ENCODE data around the gene SACM1L.

Gene SACM1L

GRCh38 chr3:45642731-45643152 lies 46.5 kb upstream of the SACM1L start:
- Histone ChIP-seq H3K79me2 (ENCODE audit: control insufficient read depth, insufficient read depth, low read length, poor library complexity) (peaks cover 3% of the 10 kb centered on the region), H3K14ac (ENCODE audit: low read length) (no peak overlapping the region), H3K4me3 (ENCODE audit: low read depth, low read length) (no peak overlapping the region), H3K27ac (ENCODE audit: low read depth, low read length) (no peak overlapping the region), H3K9me3 (ENCODE audit: insufficient read depth, low read depth, low read length) (no peaks in the 10 kb centered on the region), H3K23ac (ENCODE audit: low read length) (no peak overlapping the region), H3K4ac (ENCODE audit: low read depth, low read length) (no peak overlapping the region), H3K79me1 (ENCODE audit: low read length) (peaks cover 2% of the 10 kb centered on the region), H3K27me3 (ENCODE audit: insufficient read depth, low read length) (no peaks in the 10 kb centered on the region), H3K9ac (ENCODE audit: low read length) (no peak overlapping the region), H2AK5ac (ENCODE audit: low read length) (no peak overlapping the region), H2AFZ (ENCODE audit: insufficient read depth, low read length, poor library complexity) (no peak overlapping the region), H3K4me2 (ENCODE audit: low read length) (no peak overlapping the region), H4K8ac (ENCODE audit: low read depth, low read length) (no peak overlapping the region), H2BK5ac (ENCODE audit: low read depth, low read length, poor library complexity) (no peak overlapping the region), H3K36me3 (ENCODE audit: control insufficient read depth in 1 of 2, insufficient read depth in 2 of 2, low read length in 2 of 2) (peaks cover 0 to 3% of the 10 kb centered on the region in 2 experiments), H2BK12ac (ENCODE audit: low read length) (no peak overlapping the region), H4K12ac (ENCODE audit: low read depth, low read length) (no peak overlapping the region), H4K91ac (ENCODE audit: low read depth, low read length) (no peak overlapping the region), H3K4me1 (ENCODE audit: control insufficient read depth in 1 of 2, insufficient read depth in 2 of 2, low read length in 2 of 2) (peaks cover 11 to 12% of the 10 kb centered on the region in 2 experiments), H2BK120ac (ENCODE audit: insufficient read depth, low read length, poor library complexity) (no peak overlapping the region), H3K18ac (ENCODE audit: low read length) (no peak overlapping the region)
- DNase-seq = no peak
- no CpG with 5 or more reads among the region's 6 CpGs for WGBS (ENCODE audit: extremely low coverage, insufficient coverage, insufficient read length)

GRCh38 chr3:45644063-45644790 lies 45.0 kb upstream of the SACM1L start:
- no peak overlapping the region for H3K27ac ChIP-seq (ENCODE audit: low read depth, low read length)
- no peak for DNase-seq
- H2BK12ac ChIP-seq (ENCODE audit: low read length) = no peak overlapping the region
- no peak overlapping the region for H4K8ac ChIP-seq (ENCODE audit: low read depth, low read length)
- H3K36me3 ChIP-seq (ENCODE audit: control insufficient read depth in 1 of 2, insufficient read depth in 2 of 2, low read length in 2 of 2) = peaks cover 0 to 3% of the 10 kb centered on the region in 2 experiments
- H3K9ac ChIP-seq (ENCODE audit: low read length) = no peak overlapping the region
- no peak overlapping the region for H3K14ac ChIP-seq (ENCODE audit: low read length)
- no peak overlapping the region for H2AFZ ChIP-seq (ENCODE audit: insufficient read depth, low read length, poor library complexity)
- no peak overlapping the region for H3K4me2 ChIP-seq (ENCODE audit: low read length)
- no peak overlapping the region for H3K23ac ChIP-seq (ENCODE audit: low read length)
- WGBS (ENCODE audit: extremely low coverage, insufficient coverage, insufficient read length) = no CpG with 5 or more reads among the region's 11 CpGs
- no peaks in the 10 kb centered on the region for H3K9me3 ChIP-seq (ENCODE audit: insufficient read depth, low read depth, low read length)
- peaks cover 2% of the 10 kb centered on the region for H3K79me1 ChIP-seq (ENCODE audit: low read length)
- no peak overlapping the region for H3K18ac ChIP-seq (ENCODE audit: low read length)
- no peak overlapping the region for H4K91ac ChIP-seq (ENCODE audit: low read depth, low read length)
- H3K4ac ChIP-seq (ENCODE audit: low read depth, low read length) = no peak overlapping the region
- H3K4me3 ChIP-seq (ENCODE audit: low read depth, low read length) = no peak overlapping the region
- H2AK5ac ChIP-seq (ENCODE audit: low read length) = no peak overlapping the region
- peaks cover 9 to 10% of the 10 kb centered on the region in 2 experiments for H3K4me1 ChIP-seq (ENCODE audit: control insufficient read depth in 1 of 2, insufficient read depth in 2 of 2, low read length in 2 of 2)
- H3K79me2 ChIP-seq (ENCODE audit: control insufficient read depth, insufficient read depth, low read length, poor library complexity) = peaks cover 3% of the 10 kb centered on the region
- no peak overlapping the region for H2BK120ac ChIP-seq (ENCODE audit: insufficient read depth, low read length, poor library complexity)
- H2BK5ac ChIP-seq (ENCODE audit: low read depth, low read length, poor library complexity) = no peak overlapping the region
- H4K12ac ChIP-seq (ENCODE audit: low read depth, low read length) = no peak overlapping the region
- no peaks in the 10 kb centered on the region for H3K27me3 ChIP-seq (ENCODE audit: insufficient read depth, low read length)

- Histone ChIP-seq H3K36me3 (ENCODE audit: control insufficient read depth in 1 of 2, insufficient read depth in 2 of 2, low read length in 2 of 2) (peaks cover 0 to 3% of the 10 kb centered on the region in 2 experiments), H2BK5ac (ENCODE audit: low read depth, low read length, poor library complexity) (no peak overlapping the region), H3K9ac (ENCODE audit: low read length) (no peak overlapping the region), H3K79me1 (ENCODE audit: low read length) (peaks cover 2% of the 10 kb centered on the region), H3K14ac (ENCODE audit: low read length) (no peak overlapping the region), H3K23ac (ENCODE audit: low read length) (no peak overlapping the region), H2BK120ac (ENCODE audit: insufficient read depth, low read length, poor library complexity) (no peak overlapping the region), H3K4me3 (ENCODE audit: low read depth, low read length) (no peak overlapping the region), H3K27ac (ENCODE audit: low read depth, low read length) (peak overlapping the region; percentile 12), H3K4me1 (ENCODE audit: control insufficient read depth in 1 of 2, insufficient read depth in 2 of 2, low read length in 2 of 2) (peaks cover 9 to 10% of the 10 kb centered on the region in 2 experiments), H2AK5ac (ENCODE audit: low read length) (no peak overlapping the region), H4K12ac (ENCODE audit: low read depth, low read length) (no peak overlapping the region), H3K27me3 (ENCODE audit: insufficient read depth, low read length) (no peaks in the 10 kb centered on the region), H4K8ac (ENCODE audit: low read depth, low read length) (no peak overlapping the region), H4K91ac (ENCODE audit: low read depth, low read length) (no peak overlapping the region), H2BK12ac (ENCODE audit: low read length) (no peak overlapping the region), H3K9me3 (ENCODE audit: insufficient read depth, low read depth, low read length) (no peaks in the 10 kb centered on the region), H3K18ac (ENCODE audit: low read length) (no peak overlapping the region), H3K4me2 (ENCODE audit: low read length) (no peak overlapping the region), H3K79me2 (ENCODE audit: control insufficient read depth, insufficient read depth, low read length, poor library complexity) (peaks cover 3% of the 10 kb centered on the region), H3K4ac (ENCODE audit: low read depth, low read length) (no peak overlapping the region), H2AFZ (ENCODE audit: insufficient read depth, low read length, poor library complexity) (no peak overlapping the region)
- DNase-seq = peak; percentile 79 to 86
- no CpG with 5 or more reads among the region's 5 CpGs for WGBS (ENCODE audit: extremely low coverage, insufficient coverage, insufficient read length)
Observed at GRCh38 chr3:45644791-45645201, 44.4 kb upstream of the SACM1L start.

- Histone ChIP-seq H3K79me1 (ENCODE audit: low read length) (no peaks in the 10 kb centered on the region), H3K79me2 (ENCODE audit: control insufficient read depth, insufficient read depth, low read length, poor library complexity) (peaks cover 2% of the 10 kb centered on the region), H2AK5ac (ENCODE audit: low read length) (no peak overlapping the region), H3K9ac (ENCODE audit: low read length) (no peak overlapping the region), H2BK12ac (ENCODE audit: low read length) (no peak overlapping the region), H3K4me1 (ENCODE audit: control insufficient read depth in 1 of 2, insufficient read depth in 2 of 2, low read length in 2 of 2) (peaks cover 0 to 3% of the 10 kb centered on the region in 2 experiments), H3K18ac (ENCODE audit: low read length) (no peak overlapping the region), H3K23ac (ENCODE audit: low read length) (no peak overlapping the region), H2BK120ac (ENCODE audit: insufficient read depth, low read length, poor library complexity) (no peak overlapping the region), H2BK5ac (ENCODE audit: low read depth, low read length, poor library complexity) (no peak overlapping the region), H3K9me3 (ENCODE audit: insufficient read depth, low read depth, low read length) (no peaks in the 10 kb centered on the region), H3K14ac (ENCODE audit: low read length) (no peak overlapping the region), H4K8ac (ENCODE audit: low read depth, low read length) (no peak overlapping the region), H3K4ac (ENCODE audit: low read depth, low read length) (no peak overlapping the region), H2AFZ (ENCODE audit: insufficient read depth, low read length, poor library complexity) (no peak overlapping the region), H4K12ac (ENCODE audit: low read depth, low read length) (no peak overlapping the region), H3K27me3 (ENCODE audit: insufficient read depth, low read length) (no peaks in the 10 kb centered on the region), H3K27ac (ENCODE audit: low read depth, low read length) (no peak overlapping the region), H3K36me3 (ENCODE audit: control insufficient read depth in 1 of 2, insufficient read depth in 2 of 2, low read length in 2 of 2) (peaks cover 0 to 3% of the 10 kb centered on the region in 2 experiments), H3K4me3 (ENCODE audit: low read depth, low read length) (no peak overlapping the region), H4K91ac (ENCODE audit: low read depth, low read length) (no peak overlapping the region), H3K4me2 (ENCODE audit: low read length) (no peak overlapping the region)
- peak in 1 of 2 donors; percentile 32 for DNase-seq
- WGBS (ENCODE audit: extremely low coverage, insufficient coverage, insufficient read length) = no CpG with 5 or more reads among the region's 6 CpGs
Observed at GRCh38 chr3:45646051-45646585, 43.1 kb upstream of the SACM1L start.

Data from trophoblast cell (in vitro differentiated cells and primary cell).